GM10266 (cell line): ENCODE measurements around the gene RFX1.

Experiments used
- DNase-seq: peaks from one replicate; pipeline ENCODE4 v3.0.0; 2012; ENCODE audit errors: extremely low spot score
- CTCF ChIP-seq: IDR thresholded peaks from 2 replicates; pipeline ENCODE4 v1.5.1; 2012; ENCODE audit warnings: mild to moderate bottlenecking, low read depth; ENCODE audit not compliant: control insufficient read depth, insufficient read depth; ENCODE audit errors: missing control alignments

The RFX1 gene

GRCh38 chr19:14006085-14006765 lies at the start of gene RFX1:
Gene RFX1 (minus strand): TSS chr19:14006320. CDS start chr19:13993843, 12,477 bp downstream.
- no peak for TF ChIP-seq CTCF
- DNase-seq = peak; percentile 94

- TF ChIP-seq CTCF = no peak
These were observed 49.3 kb upstream of the RFX1 start for GRCh38 chr19:14055396-14055795.

DNA sequence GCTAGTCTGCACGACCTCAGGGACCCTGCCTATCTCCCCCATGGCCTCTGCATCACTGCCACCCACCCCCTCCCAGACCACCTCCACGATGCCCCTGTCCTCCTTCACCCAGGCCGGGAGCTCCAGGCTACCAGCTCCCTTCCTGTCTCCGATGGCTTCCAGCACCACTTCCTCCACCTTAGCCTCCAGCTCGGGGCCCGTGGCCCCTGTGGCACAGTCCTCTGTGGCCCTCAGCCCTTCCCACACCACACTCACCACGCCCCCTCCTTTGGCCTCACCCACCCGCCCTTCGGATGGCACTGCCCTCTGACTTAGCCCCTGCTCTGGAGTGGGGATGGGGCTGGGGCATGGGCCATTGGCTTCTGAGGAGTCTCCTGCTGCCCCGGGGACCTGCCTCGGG lies 48.6 kb upstream of the RFX1 start:
- DNase-seq = no peak
- no peak for TF ChIP-seq CTCF

More at GRCh38 chr19:14055396-14055795, 49.3 kb upstream of the RFX1 start:
- no peak for DNase-seq

- no peak for TF ChIP-seq CTCF
- no peak for DNase-seq
These were observed 48.0 kb upstream of the RFX1 start for GRCh38 chr19:14054099-14054498.

DNA sequence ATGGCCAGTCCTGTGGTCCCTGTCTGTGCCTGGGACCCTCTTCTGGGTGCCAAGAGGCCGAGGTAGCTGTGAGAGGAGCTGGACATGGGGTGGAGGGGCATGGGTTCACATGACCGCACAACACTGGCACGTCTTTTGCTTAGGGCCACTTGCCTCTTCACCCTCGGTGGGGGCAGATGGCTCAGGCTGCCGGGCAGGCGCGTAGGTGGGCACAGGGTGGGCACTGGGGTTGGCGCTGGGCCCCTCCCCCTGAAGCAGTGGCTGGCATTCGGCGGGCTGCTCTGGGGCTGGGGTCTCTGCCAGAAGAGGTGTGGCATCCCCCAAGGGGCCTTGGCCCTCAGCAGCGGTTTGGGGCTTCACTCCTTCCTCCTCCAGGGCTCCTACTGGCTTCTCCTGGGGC lies 47.4 kb upstream of the RFX1 start:
- no peak for TF ChIP-seq CTCF
- no peak for DNase-seq

DNA sequence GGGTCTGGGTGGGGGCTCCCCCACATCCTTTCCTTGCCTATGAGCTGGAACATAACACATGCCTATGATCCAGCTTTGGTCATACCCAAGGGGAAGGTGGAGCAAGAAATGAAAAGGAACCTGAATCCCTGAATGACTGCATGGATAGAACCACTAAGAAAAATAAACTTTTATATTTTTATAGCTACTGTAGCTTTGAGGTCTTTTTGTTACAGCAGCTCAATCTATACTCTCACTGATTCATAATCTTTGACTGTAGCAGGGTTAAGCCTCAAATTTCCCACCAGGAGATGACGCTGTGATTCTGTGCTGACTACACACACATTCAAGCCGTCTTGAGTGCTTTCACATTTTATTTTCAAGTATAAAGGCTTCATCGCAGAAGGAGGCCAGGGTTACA lies 46.9 kb upstream of the RFX1 start:
- DNase-seq = no peak
- no peak for TF ChIP-seq CTCF

DNA sequence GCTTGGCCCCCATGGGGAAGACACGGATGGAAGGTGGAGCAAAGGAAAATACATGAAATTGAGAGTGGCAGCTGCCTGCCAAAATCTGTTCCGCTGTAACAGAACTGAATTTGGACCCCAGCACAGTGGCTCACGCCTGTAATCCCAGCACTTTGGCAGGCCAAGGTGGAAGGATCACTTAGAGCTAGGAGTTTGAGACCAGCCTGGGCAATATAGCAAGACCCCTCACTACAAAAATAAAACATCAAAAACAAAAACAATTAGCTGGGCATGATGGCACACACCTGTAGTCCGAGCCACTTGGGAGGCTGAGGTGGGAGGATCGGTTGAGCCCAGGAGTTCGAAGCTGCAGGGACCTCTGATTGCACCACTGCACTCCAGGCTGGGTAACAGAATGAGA lies 46.4 kb upstream of the RFX1 start:
- TF ChIP-seq CTCF = no peak
- DNase-seq = no peak
